ENCODE measurements around the gene LRBA.

The LRBA gene

DNA sequence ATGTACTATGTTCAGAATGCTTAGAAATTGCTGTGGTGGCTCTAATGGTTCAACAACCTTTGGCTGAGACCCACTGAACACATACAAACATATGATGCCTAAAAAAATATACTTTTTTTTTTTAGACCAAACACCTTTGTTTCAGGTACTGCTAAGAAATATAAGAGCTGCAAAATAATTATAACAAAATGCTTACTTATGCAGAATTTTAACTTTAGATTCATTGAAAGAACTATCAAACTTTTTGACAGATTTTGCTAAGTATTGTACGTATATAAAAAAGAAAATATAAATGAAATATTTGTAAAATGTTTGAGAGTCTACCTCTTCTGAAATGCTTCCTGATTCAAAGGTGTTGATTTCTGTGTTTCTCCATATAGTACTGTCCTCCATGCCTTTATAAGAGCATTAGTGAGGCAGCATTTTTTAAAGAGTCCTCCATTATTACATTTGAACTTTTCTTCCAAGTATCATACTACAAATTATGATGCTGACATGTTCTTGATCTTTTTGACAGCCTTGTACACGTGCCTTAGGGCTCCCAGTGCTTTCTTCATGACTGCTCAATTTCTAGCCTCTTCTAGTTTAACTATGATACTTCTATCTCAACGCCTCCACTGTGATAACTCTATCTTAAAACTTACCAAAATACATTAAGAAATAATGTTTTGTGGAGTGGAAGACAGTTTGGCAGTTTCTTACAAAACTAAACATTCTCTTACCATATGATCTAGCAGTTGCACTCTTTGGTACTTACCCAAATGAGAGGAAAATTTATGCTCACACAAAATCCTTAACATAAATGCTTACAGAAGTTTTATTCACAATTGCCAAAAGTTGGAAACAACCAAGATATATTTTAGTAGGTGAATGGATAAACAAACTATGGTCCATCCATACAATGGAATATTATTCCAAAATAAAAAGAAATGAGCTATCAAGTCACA is 645.4 kb downstream of the LRBA start:
- TF ChIP-seq, protein P1, sequence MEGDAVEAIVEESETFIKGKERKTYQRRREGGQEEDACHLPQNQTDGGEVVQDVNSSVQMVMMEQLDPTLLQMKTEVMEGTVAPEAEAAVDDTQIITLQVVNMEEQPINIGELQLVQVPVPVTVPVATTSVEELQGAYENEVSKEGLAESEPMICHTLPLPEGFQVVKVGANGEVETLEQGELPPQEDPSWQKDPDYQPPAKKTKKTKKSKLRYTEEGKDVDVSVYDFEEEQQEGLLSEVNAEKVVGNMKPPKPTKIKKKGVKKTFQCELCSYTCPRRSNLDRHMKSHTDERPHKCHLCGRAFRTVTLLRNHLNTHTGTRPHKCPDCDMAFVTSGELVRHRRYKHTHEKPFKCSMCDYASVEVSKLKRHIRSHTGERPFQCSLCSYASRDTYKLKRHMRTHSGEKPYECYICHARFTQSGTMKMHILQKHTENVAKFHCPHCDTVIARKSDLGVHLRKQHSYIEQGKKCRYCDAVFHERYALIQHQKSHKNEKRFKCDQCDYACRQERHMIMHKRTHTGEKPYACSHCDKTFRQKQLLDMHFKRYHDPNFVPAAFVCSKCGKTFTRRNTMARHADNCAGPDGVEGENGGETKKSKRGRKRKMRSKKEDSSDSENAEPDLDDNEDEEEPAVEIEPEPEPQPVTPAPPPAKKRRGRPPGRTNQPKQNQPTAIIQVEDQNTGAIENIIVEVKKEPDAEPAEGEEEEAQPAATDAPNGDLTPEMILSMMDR (IDR thresholded peaks at IDR 0.05; ENCODE audit: insufficient read depth, low read depth, low read length, missing control alignments) = no peak
- no peak overlapping the region for H3K4me3 ChIP-seq (ENCODE audit: low read length)
- DNase-seq (ENCODE audit: low read depth) = no peak

DNA sequence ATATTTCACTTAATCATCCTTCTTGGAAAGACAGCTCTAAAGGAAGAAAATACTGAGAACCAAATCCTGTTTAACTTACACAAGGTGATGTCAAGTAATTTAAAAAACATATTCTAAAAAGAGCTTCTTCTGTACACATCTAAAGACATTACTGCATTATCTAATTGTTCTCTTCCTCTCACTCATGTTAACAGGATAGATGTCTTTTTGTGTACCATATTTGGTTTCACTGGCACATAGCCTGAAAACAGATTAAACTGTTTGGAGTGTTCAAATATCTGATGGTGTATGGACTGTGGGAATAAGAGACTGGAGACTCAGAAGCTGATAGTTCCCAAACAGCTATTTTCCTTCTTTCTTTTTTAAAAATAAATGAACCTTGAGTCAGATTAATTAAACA is 646.4 kb downstream of the LRBA start:
- TF ChIP-seq, protein P1 (IDR thresholded peaks at IDR 0.05; ENCODE audit: insufficient read depth, low read depth, low read length, missing control alignments) = no peak
- no peak for DNase-seq (ENCODE audit: low read depth)
- no peak overlapping the region for H3K4me3 ChIP-seq (ENCODE audit: low read length)

- no peak for DNase-seq (ENCODE audit: low read depth)
- H3K4me3 ChIP-seq (ENCODE audit: low read length) = no peak overlapping the region
- TF ChIP-seq, protein P1 (IDR thresholded peaks at IDR 0.05; ENCODE audit: insufficient read depth, low read depth, low read length, missing control alignments) = no peak
Observed at GRCh38 chr4:150367326-150367725, 647.8 kb downstream of the LRBA start.

DNA sequence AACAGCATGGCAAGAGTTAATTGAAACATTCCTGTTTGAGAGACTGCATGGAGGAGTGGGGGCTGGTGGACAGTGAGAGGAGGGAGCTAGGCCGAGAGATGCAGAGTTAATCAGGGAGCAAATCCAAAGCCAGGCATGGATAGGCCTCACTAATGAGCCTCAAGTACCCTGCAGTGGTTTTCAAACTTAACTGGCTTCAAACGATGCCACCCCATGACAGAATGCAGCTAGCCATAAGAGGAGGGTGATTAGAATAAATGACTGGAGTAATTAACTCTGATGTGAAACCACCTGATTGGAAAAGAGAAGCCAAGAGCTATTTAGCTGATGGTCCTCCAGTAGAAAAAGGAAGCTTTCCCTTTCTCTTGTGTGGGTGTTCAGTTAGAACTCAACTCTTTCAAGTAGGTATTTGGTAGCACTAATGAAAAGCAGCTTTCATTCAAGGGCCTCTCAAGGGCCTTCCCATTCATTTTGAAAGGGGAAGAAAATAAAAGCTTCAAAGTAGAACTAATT is 648.5 kb downstream of the LRBA start:
- no peak overlapping the region for H3K4me3 ChIP-seq (ENCODE audit: low read length)
- TF ChIP-seq, protein P1 (IDR thresholded peaks at IDR 0.05; ENCODE audit: insufficient read depth, low read depth, low read length, missing control alignments) = no peak
- no peak for DNase-seq (ENCODE audit: low read depth)

GRCh38 chr4:150363721-150364688 is 651.1 kb downstream of the LRBA start:
- TF ChIP-seq, protein P1 (IDR thresholded peaks at IDR 0.05; ENCODE audit: insufficient read depth, low read depth, low read length, missing control alignments) = no peak
- no peak overlapping the region for H3K4me3 ChIP-seq (ENCODE audit: low read length)
- no peak for DNase-seq (ENCODE audit: low read depth)

DNA sequence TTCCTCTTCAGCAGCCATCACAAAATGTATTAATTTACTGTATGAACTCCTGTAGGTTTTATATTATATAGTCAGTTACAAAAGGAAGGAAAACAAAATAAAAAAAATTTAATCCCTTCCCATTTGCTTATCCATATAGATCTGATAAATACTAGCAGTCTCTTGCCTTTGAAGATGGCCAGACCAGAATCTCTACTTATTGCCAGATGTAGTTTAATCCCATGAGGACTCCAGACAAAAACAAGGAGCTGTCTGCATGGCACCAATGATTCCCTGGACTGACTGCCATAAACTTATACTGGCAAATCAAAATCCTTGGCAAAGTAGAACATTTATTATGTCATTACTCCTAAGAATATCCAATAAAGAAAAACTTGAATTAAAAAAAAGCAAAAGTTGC is 656.4 kb downstream of the LRBA start:
- TF ChIP-seq, protein P1 (IDR thresholded peaks at IDR 0.05; ENCODE audit: insufficient read depth, low read depth, low read length, missing control alignments) = no peak
- no peak for DNase-seq (ENCODE audit: low read depth)
- no peak overlapping the region for H3K4me3 ChIP-seq (ENCODE audit: low read length)
